Astrocyte of the hippocampus (primary cell): ENCODE measurements around the gene MAN1B1.
"Not testable (repeated sequence)": the region's sequence is repeated elsewhere in the genome, so short reads cannot be mapped to it uniquely, and the experiment has no call there.

Experiments
- DNase-seq: peaks from one replicate; pipeline ENCODE4 v3.0.0; 2011; ENCODE audit warnings: low read depth, low spot score

Gene MAN1B1

GRCh38 chr9:137127301-137128157 is 40.7 kb downstream of the MAN1B1 start:
- no peak for DNase-seq

- no peak for DNase-seq
Measured at GRCh38 chr9:137128158-137128861, 41.5 kb downstream of the MAN1B1 start.

- peak; percentile 33 for DNase-seq
Measured at GRCh38 chr9:137128862-137129455, 42.2 kb downstream of the MAN1B1 start.

- DNase-seq, result peak; percentile 97
Measured at GRCh38 chr9:137129456-137130175, 42.8 kb downstream of the MAN1B1 start.

- no peak for DNase-seq
Measured at GRCh38 chr9:137130176-137130755, 43.5 kb downstream of the MAN1B1 start.

- DNase-seq, result no peak
Measured at GRCh38 chr9:137134191-137134590, 47.4 kb downstream of the MAN1B1 start.

- DNase-seq, result not testable (repeated sequence)
Measured at GRCh38 chr9:137135154-137135553, 48.4 kb downstream of the MAN1B1 start.

- no peak for DNase-seq
Measured at GRCh38 chr9:137136261-137136880, 49.6 kb downstream of the MAN1B1 start.

GRCh38 chr9:137136881-137137607 is 50.3 kb downstream of the MAN1B1 start:
- DNase-seq, result no peak

GRCh38 chr9:137138058-137138721 is 51.4 kb downstream of the MAN1B1 start:
- no peak for DNase-seq

GRCh38 chr9:137138722-137139467 is 52.1 kb downstream of the MAN1B1 start, which contains the start of gene GRIN1:
Gene GRIN1, plus strand, starts transcription at chr9:137139154. Its CDS starts 333 bp downstream, at chr9:137139487.
- peak; percentile 78 for DNase-seq

- DNase-seq, result no peak
Measured at GRCh38 chr9:137139468-137140150, 52.8 kb downstream of the MAN1B1 start.

- DNase-seq, result no peak
Measured at GRCh38 chr9:137140151-137141012, 53.6 kb downstream of the MAN1B1 start.

GRCh38 chr9:137141050-137141810 is 54.4 kb downstream of the MAN1B1 start:
- no peak for DNase-seq

GRCh38 chr9:137141976-137142936 is 55.5 kb downstream of the MAN1B1 start:
- DNase-seq, result no peak
